SK-MEL-5 (cell line): Measurements from ENCODE around the gene TOPORS. TPM values are rescaled to one million over a fixed set of nuclear protein-coding genes. Genes with fewer than 3 reads are reported as not detected.
"Not testable (repeated sequence)": the region's sequence is repeated elsewhere in the genome, so short reads cannot be mapped to it uniquely, and the experiment has no call there.

Source experiments
- DNase-seq: peaks from one replicate; pipeline ENCODE4 v3.0.0-alpha.2; 2016; ENCODE audit warnings: low read depth, low spot score
- in situ Hi-C: cut with HindIII; loops from 2 replicates; pipeline ENCODE4 v1.10.0; 2016; ENCODE audit warnings: low sequenced_read_pairs, high pct_unique_total_duplicates, low pct_unique_long_range_greater_than_20kb
- total RNA-seq: library from RNA; depleted of rRNA; stranded (reverse); fragments of >200 nt; shearing (Covaris generic); gene quantifications from 2 replicates; pipeline ENCODE4 v1.2.3, GENCODE V29; 2014; rRNA removed

The TOPORS gene
- total RNA-seq, 1 experiment from 2014 or later: 25.3 TPM

GRCh38 chr9:32526041-32526706, 26.2 kb downstream of the TOPORS start, which contains the start of gene RIGI:
TSS of gene RIGI (minus strand) at chr9:32526196. CDS start at chr9:32526166, 30 bp downstream.
- in situ Hi-C loops: no loop called here
- peak; percentile 81 for DNase-seq

- in situ Hi-C loops: no loop called here
- no peak for DNase-seq
Measured at GRCh38 chr9:32525709-32526030, 26.7 kb downstream of the TOPORS start.

- no peak for DNase-seq
Measured at GRCh38 chr9:32524892-32525708, 27.3 kb downstream of the TOPORS start.

GRCh38 chr9:32524558-32524891, 27.9 kb downstream of the TOPORS start:
- in situ Hi-C loops, DNase-seq: not testable (repeated sequence)

More at GRCh38 chr9:32524892-32525708, 27.3 kb downstream of the TOPORS start:
- in situ Hi-C loops: no loop called here

- no peak for DNase-seq
- in situ Hi-C loops: no loop called here
Measured at GRCh38 chr9:32523910-32524309, 28.5 kb downstream of the TOPORS start.

GRCh38 chr9:32518276-32518675, 34.1 kb downstream of the TOPORS start:
- in situ Hi-C loops: no loop called here

GRCh38 chr9:32516241-32516640, 36.1 kb downstream of the TOPORS start:
- in situ Hi-C loops: no loop called here
- no peak for DNase-seq

More at GRCh38 chr9:32518276-32518675, 34.1 kb downstream of the TOPORS start:
- no peak for DNase-seq

- in situ Hi-C loops: no loop called here
- no peak for DNase-seq
Measured at GRCh38 chr9:32508728-32509127, 43.7 kb downstream of the TOPORS start.

GRCh38 chr9:32503008-32503407, 49.4 kb downstream of the TOPORS start:
- no peak for DNase-seq
- in situ Hi-C loops: no loop called here

- in situ Hi-C loops: no loop called here
Measured at GRCh38 chr9:32502464-32502863, 49.9 kb downstream of the TOPORS start.

GRCh38 chr9:32501868-32502267, 50.5 kb downstream of the TOPORS start:
- no peak for DNase-seq
- in situ Hi-C loops: no loop called here

More at GRCh38 chr9:32502464-32502863, 49.9 kb downstream of the TOPORS start:
- peak; percentile 37 for DNase-seq

- in situ Hi-C loops: no loop called here
- no peak for DNase-seq
Measured at GRCh38 chr9:32500768-32501167, 51.6 kb downstream of the TOPORS start.

GRCh38 chr9:32497921-32498320, 54.5 kb downstream of the TOPORS start:
- no peak for DNase-seq
- in situ Hi-C loops: no loop called here

- in situ Hi-C loops: no loop called here
- DNase-seq: no peak
Measured at GRCh38 chr9:32490601-32491000, 61.8 kb downstream of the TOPORS start.

Other genes starting within 250 kb of the TOPORS start
- gene ACO1, start 167.9 kb downstream of the TOPORS start, total RNA-seq: 43.8 and 47.2 TPM in 2 replicates
- gene RIGI, start 26.4 kb downstream of the TOPORS start, total RNA-seq: 1.2 and 1.5 TPM in 2 replicates
- gene SMIM27, start 259 bp downstream of the TOPORS start, total RNA-seq: 0.43 and 1.9 TPM in 2 replicates
- 75.7 and 77.6 TPM in 2 replicates for gene NDUFB6, start 20.6 kb upstream of the TOPORS start, total RNA-seq
- not detected in 2 replicates for gene TAF1L, start 83.1 kb upstream of the TOPORS start, total RNA-seq
- not detected in 2 replicates for gene TMEM215, start 231.0 kb upstream of the TOPORS start, total RNA-seq